ENCODE measurements around the gene VAC14. TPM values are rescaled to one million over a fixed set of nuclear protein-coding genes. Genes with fewer than 3 reads are reported as not detected.

The VAC14 gene
- polyA plus RNA-seq, 1 of the 3 experiments (the other 2 are of a cell fraction), result 33.2 TPM

DNA sequence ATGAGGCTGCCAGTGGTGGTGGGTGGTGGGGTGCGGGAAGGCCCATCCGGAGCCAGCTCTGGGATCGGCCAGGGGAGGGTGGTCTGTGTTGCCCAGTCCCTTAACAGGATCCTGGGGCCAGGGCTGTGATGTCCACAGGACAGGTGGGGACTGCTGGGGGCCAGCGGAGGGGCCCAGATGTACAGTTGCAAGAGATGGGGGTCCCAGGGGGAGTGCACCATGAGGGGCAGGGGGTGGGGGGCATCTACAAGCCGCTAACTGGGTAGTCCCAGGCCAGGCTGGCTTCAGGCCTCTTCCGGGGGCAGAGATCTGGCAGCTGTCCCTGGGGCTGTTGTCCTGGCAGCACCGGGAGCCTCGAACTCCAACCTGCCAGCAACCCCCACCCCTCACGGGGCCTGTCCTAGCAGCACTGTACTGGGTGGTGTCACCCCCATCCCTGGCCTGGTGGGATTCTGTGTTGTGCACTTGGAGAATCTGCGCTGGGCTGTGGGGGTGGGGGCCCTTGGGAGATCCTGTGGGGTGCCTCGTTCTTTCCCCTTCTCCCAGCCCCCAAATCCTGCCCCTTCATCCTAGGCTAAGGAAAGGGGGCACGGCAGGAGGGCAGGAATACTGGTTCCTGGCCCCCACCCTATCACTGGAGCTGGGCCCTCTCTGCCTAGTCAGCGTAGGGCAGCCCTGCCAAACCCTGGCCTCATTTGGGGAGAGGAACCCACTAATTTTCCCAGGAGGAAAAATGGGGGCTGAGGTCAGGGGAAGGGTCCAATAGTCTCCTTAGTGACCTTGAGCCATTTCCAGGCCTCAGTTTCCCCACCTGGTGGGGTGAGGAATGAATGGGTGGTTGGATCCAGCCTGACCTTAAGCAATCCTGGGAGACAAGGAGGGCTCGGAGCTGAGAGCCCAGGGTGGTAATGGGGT lies 116.6 kb downstream of the VAC14 start:
- CTCF ChIA-PET, result interaction anchor here (1.0 to 14.3 kb wide), 6 partner anchors 9 to 84 kb away, joined by 3 to 181 read pairs (median 4); no protein-coding TSS in a partner anchor
- POLR2A ChIA-PET, result interaction anchor here (0.7 kb wide), 1 partner anchor 28 kb away, joined by 3 read pairs; no protein-coding TSS in a partner anchor
- H3K9me3 ChIP-seq, result no peaks in the 10 kb centered on the region
- peak overlapping the region; percentile 84 for H3K4me2 ChIP-seq
- H3K4me1 ChIP-seq (ENCODE audit: control insufficient read depth in 1 of 2, insufficient read depth in 2 of 2, low read depth in 1 of 2, low read length in 1 of 2), result peaks cover 19 to 72% of the 10 kb centered on the region in 2 experiments; a peak in 3 of 4 replicates
- WGBS (ENCODE audit: low lambda C conversion rate), result 83% methylated on average over 6 of the region's 14 CpGs
- no peaks in the 10 kb centered on the region for H3K27me3 ChIP-seq (ENCODE audit: insufficient read depth)
- H3K79me2 ChIP-seq (ENCODE audit: insufficient read depth), result peaks cover 55% of the 10 kb centered on the region
- H3K27ac ChIP-seq (ENCODE audit: low read depth in 2 of 2, low read length in 1 of 2), result peak overlapping the region; percentile 49 to 81; a peak in 3 of 4 replicates
- H3K4me3 ChIP-seq (ENCODE audit: low read depth in 2 of 2, low read length in 1 of 2), result peak overlapping the region; percentile 76 to 97
- H3K9ac ChIP-seq, result peak overlapping the region; percentile 89
- H4K20me1 ChIP-seq (ENCODE audit: insufficient read depth), result peaks cover 47% of the 10 kb centered on the region
- no peaks in the 10 kb centered on the region for H3F3A ChIP-seq (replicated peaks; ENCODE audit: insufficient read depth)
- TF ChIP-seq, protein P1, sequence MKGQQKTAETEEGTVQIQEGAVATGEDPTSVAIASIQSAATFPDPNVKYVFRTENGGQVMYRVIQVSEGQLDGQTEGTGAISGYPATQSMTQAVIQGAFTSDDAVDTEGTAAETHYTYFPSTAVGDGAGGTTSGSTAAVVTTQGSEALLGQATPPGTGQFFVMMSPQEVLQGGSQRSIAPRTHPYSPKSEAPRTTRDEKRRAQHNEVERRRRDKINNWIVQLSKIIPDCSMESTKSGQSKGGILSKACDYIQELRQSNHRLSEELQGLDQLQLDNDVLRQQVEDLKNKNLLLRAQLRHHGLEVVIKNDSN (IDR thresholded peaks at IDR 0.05; ENCODE audit: borderline replicate concordance, low read depth), result no peak
- TF ChIP-seq CHD2 (IDR thresholded peaks at IDR 0.05; ENCODE audit: low read length, partially characterized antibody) (no peak), EP300 (IDR thresholded peaks at IDR 0.05; ENCODE audit: borderline replicate concordance in 1 of 2, low read depth in 1 of 2, low read length in 1 of 2) (no peak), ELF1 (IDR thresholded peaks at IDR 0.05) (no peak), GATA2 (CRISPR knock-in tag; IDR thresholded peaks at IDR 0.05) (no peak), GABPA (IDR thresholded peaks at IDR 0.05; ENCODE audit: low read depth) (no peak), EZH2phosphoT487 (IDR thresholded peaks at IDR 0.05; ENCODE audit: borderline replicate concordance, low read depth) (no peak), JUND (IDR thresholded peaks at IDR 0.05) (no peak), NRF1 (IDR thresholded peaks at IDR 0.05; ENCODE audit: low read depth, low read length) (no peak), SMC3 (IDR thresholded peaks at IDR 0.05; ENCODE audit: low read depth, low read length) (no peak), TCF12 (IDR thresholded peaks at IDR 0.05) (no peak), RAD21 (IDR thresholded peaks at IDR 0.05; ENCODE audit: low read length) (no peak), MXI1 (IDR thresholded peaks at IDR 0.05; ENCODE audit: low read depth, low read length) (no peak), POLR2AphosphoS5 (IDR thresholded peaks at IDR 0.05; ENCODE audit: low read depth, low read length) (no peak), REST (IDR thresholded peaks at IDR 0.05; ENCODE audit: low read depth, low read length) (no peak), SIN3A (IDR thresholded peaks at IDR 0.05; ENCODE audit: borderline replicate concordance, low read depth, low read length) (no peak), FOXM1 (IDR thresholded peaks at IDR 0.05; ENCODE audit: low read depth) (no peak)
- TF ChIP-seq, protein P2, sequence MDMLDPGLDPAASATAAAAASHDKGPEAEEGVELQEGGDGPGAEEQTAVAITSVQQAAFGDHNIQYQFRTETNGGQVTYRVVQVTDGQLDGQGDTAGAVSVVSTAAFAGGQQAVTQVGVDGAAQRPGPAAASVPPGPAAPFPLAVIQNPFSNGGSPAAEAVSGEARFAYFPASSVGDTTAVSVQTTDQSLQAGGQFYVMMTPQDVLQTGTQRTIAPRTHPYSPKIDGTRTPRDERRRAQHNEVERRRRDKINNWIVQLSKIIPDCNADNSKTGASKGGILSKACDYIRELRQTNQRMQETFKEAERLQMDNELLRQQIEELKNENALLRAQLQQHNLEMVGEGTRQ (IDR thresholded peaks at IDR 0.05; ENCODE audit: borderline replicate concordance, low read depth, low read length), result no peak
- TF ChIP-seq, protein P3, sequence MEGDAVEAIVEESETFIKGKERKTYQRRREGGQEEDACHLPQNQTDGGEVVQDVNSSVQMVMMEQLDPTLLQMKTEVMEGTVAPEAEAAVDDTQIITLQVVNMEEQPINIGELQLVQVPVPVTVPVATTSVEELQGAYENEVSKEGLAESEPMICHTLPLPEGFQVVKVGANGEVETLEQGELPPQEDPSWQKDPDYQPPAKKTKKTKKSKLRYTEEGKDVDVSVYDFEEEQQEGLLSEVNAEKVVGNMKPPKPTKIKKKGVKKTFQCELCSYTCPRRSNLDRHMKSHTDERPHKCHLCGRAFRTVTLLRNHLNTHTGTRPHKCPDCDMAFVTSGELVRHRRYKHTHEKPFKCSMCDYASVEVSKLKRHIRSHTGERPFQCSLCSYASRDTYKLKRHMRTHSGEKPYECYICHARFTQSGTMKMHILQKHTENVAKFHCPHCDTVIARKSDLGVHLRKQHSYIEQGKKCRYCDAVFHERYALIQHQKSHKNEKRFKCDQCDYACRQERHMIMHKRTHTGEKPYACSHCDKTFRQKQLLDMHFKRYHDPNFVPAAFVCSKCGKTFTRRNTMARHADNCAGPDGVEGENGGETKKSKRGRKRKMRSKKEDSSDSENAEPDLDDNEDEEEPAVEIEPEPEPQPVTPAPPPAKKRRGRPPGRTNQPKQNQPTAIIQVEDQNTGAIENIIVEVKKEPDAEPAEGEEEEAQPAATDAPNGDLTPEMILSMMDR (IDR thresholded peaks at IDR 0.05), result no peak
- TF ChIP-seq, protein P4, sequence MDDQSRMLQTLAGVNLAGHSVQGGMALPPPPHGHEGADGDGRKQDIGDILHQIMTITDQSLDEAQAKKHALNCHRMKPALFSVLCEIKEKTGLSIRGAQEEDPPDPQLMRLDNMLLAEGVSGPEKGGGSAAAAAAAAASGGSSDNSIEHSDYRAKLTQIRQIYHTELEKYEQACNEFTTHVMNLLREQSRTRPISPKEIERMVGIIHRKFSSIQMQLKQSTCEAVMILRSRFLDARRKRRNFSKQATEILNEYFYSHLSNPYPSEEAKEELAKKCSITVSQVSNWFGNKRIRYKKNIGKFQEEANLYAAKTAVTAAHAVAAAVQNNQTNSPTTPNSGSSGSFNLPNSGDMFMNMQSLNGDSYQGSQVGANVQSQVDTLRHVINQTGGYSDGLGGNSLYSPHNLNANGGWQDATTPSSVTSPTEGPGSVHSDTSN (IDR thresholded peaks at IDR 0.05), result no peak
- H3K36me3 ChIP-seq (replicated peaks in 1 of 2; ENCODE audit: control insufficient read depth in 1 of 2, insufficient read depth in 2 of 2, low read length in 1 of 2), result peaks cover 5 to 16% of the 10 kb centered on the region in 2 experiments
- DNase-seq, result no peak
- no peaks in the 10 kb centered on the region for H3K9me2 ChIP-seq
- no peak overlapping the region for H2AFZ ChIP-seq (ENCODE audit: low read depth)

All from SK-N-SH (cell line).